Measurements from ENCODE around the gene CNPPD1. TPM values are rescaled to one million over a fixed set of nuclear protein-coding genes. Genes with fewer than 3 reads are reported as not detected.

The CNPPD1 gene
- total RNA-seq, 1 donor from 2014 or later = 55.8 TPM

GRCh38 chr2:219168932-219169331, 7.8 kb downstream of the CNPPD1 start:
- no peak for DNase-seq (ENCODE audit: low spot score)
- intact Hi-C loops (cut with DNase I) = no loop called here
- no peak for ATAC-seq

GRCh38 chr2:219168526-219168925, 8.2 kb downstream of the CNPPD1 start:
- intact Hi-C loops (cut with DNase I) = no loop called here
- ATAC-seq (no peak), DNase-seq (ENCODE audit: low spot score) (no peak)

DNA sequence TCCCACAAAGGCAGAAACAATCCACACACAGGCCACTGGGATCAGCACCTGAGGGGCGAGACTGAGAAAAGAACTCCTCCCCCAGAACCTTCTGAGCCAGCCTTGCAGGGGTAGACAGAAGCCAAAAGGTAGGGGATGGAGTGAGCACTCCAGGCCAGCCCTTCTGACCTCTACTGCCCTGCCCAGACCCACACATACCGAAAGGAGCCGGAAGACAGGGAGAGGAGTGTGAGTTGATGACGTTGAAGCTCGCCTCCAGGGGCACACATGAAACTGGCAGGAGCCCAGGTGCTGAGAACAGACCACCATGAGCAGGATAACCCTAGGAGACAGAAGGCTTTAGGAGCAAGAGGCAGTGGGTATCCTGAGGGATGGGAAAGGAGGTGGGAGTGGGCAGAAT, 8.7 kb downstream of the CNPPD1 start:
- intact Hi-C loops (cut with DNase I) = no loop called here
- ATAC-seq = no peak
- no peak for DNase-seq (ENCODE audit: low spot score)

- DNase-seq (ENCODE audit: low spot score) (no peak), ATAC-seq (no peak)
- intact Hi-C loops (cut with DNase I) = no loop called here
Observed at GRCh38 chr2:219165058-219165911, 11.4 kb downstream of the CNPPD1 start.

DNA sequence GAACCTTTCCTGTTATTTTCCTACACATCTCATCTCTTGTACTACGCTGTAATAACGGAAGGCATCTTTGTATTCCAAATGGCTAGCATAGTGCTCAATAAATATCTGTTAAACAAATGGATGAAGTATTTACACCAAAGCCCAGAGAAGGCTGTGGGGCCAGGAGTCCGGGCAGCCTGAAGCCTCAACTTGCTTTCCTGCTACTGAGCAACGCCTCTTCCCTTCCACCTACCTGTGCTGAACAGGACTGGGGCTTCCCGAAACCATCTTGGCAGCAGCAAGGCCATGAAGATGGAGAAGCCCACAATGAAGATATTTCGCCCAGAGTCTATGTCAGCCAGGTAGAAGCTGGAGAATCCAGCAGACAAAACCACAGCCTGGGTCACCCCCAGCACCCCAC, 13.6 kb downstream of the CNPPD1 start:
- DNase-seq (ENCODE audit: low spot score) = no peak
- intact Hi-C loops (cut with DNase I) = loop anchor here (5.0 kb wide), 1 partner anchor 134 kb away; no protein-coding TSS in a partner anchor
- ATAC-seq = no peak

DNA sequence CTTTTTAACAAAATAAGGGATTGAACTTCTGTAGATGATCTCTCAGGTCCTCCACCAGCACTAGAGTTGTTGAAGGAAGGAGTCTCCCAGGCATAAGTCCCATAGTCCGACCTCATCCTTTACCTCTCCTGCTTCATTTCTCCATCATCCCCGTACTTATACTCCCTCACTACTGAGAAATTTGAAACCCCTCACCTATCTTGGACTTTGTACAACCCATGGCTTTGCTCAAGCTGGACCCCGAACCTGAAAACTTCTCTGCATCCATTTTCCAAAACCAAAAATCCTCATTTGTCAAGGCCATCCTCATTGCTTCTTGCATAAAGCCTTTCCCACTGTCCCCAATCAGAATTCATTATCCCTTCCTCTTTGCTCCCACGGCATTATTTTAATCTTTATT, 15.6 kb downstream of the CNPPD1 start:
- ATAC-seq = no peak
- intact Hi-C loops (cut with DNase I) = loop anchor here (5.0 kb wide), 1 partner anchor 136 kb away; no protein-coding TSS in a partner anchor
- no peak for DNase-seq (ENCODE audit: low spot score)

DNA sequence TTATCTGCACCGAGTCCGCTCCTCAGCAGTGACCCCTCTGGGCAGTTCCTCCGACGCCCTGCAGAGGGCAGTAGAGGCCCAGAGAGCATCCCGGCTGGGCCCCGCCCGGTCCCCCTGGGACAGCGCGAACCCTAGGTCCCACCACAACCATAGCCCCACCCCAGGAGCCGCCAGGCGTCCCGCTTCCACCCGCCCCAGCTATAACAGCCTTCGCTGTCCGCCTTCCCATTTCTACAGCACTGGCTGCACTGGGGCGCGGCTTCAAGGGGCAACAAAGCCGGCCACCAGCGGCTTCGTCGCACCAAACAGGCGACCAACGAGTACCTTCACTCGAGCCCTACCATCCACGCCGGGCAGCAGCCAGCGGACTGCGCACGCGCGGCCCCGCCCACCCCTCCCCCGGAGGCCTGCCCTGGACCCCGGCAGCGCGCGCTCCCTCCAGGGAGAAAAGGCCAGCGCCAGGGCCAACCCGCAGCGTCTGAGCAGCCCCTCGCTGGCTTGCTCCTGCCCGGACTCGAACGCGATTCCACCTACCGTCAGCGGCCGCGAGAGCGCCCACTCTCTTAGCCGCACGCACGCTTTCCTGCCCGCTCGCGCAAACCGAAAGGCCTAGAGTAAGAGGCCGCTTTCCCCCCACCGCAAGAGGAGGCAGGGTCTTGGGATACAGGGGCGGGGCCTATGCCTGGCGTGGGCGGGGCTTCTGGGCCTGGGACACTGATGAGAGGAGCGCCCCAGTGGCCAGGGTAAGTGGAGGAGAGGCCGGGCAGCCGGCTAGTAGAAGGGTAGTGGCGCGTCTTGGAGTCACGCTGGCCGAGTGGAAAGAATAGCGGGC, 16.3 kb downstream of the CNPPD1 start, which contains the start of gene NHEJ1:
NHEJ1 (minus strand) TSS at position 630 of the 832 bp plus-strand sequence. CDS start 2,453 bp downstream, outside the sequence.
- peak; percentile 98 for ATAC-seq
- intact Hi-C loops (cut with DNase I) = loop anchor here (5.0 kb wide), 1 partner anchor 137 kb away; no protein-coding TSS in a partner anchor
- peak; percentile 99 for DNase-seq (ENCODE audit: low spot score)

DNA sequence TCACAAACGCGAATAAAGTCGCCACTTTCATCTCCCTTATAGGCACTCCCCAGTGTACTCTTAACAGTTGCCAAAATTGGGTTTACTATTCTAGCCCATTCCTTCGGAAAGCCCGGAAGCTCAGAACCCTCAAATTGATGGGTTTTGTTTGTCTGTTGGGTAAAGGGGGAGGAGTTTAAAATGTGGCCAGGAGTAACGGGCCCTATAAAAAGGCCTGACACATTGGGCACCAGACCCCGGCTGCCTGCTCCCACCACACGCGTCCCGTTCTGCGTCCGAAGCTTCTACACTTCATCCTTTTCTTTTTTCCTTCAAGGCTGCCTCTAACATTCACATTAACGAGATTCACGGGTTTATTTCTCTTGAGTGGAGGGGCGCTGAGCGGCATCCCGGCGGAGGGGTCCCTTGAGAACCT, 16.9 kb downstream of the CNPPD1 start:
- intact Hi-C loops (cut with DNase I) = loop anchor here (5.0 to 10.0 kb wide), 2 partner anchors 138 to 165 kb away; partner anchors contain the start of gene CRYBA2
- ATAC-seq = peak; percentile 0

DNA sequence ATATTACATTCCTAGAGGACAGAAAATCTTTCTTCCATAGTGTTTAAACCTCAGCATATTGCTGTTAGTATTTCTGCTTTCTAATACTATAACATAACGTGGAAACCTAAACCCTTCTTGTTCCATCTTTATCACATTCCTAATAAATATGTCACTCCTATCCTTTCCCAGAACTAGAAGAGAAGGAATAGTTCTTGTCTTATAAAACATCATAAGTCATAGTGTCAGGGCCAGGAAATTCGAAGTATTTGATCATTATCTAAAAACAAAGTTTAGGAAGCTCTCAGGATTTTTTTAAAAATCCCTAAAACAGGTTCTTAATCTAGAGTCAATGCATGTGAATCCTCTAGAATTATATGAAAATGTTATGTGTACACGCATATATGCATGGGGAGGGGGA, 18.1 kb downstream of the CNPPD1 start:
- intact Hi-C loops (cut with DNase I) = loop anchor here (10.0 kb wide), 1 partner anchor 164 kb away; the partner anchor contains the start of gene CRYBA2
- DNase-seq (ENCODE audit: low spot score) (no peak), ATAC-seq (no peak)

More for the DNA sequence above, 16.9 kb downstream of the CNPPD1 start:
- DNase-seq (ENCODE audit: low spot score) = no peak

- no peak for ATAC-seq
- intact Hi-C loops (cut with DNase I) = loop anchor here (10.0 kb wide), 1 partner anchor 163 kb away; the partner anchor contains the start of gene CRYBA2
- no peak for DNase-seq (ENCODE audit: low spot score)
Observed at GRCh38 chr2:219158025-219158424, 18.7 kb downstream of the CNPPD1 start.

DNA sequence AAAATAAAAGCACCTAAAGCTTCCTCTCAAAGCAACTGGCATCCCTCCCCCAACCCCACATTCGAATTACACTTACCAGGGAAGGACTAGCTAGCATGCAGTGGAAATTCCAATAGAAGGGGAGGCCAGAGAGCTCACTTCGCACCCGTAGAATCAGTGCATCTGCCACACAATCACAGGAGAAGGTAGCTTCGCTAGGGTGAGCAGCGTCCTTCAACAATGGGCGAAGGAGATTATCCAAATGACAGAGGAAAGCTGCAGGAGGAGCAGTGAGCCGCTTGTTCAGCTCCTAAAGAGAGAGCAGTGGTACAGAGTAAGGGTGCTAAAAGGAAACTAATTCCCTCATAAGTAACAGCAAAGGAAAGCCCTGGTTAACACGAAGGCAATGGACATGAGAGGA, 19.3 kb downstream of the CNPPD1 start:
- intact Hi-C loops (cut with DNase I) = loop anchor here (10.0 kb wide), 1 partner anchor 163 kb away; the partner anchor contains the start of gene CRYBA2
- ATAC-seq (no peak), DNase-seq (ENCODE audit: low spot score) (no peak)

- no peak for DNase-seq (ENCODE audit: low spot score)
Observed at GRCh38 chr2:219155054-219155644, 21.6 kb downstream of the CNPPD1 start.

DNA sequence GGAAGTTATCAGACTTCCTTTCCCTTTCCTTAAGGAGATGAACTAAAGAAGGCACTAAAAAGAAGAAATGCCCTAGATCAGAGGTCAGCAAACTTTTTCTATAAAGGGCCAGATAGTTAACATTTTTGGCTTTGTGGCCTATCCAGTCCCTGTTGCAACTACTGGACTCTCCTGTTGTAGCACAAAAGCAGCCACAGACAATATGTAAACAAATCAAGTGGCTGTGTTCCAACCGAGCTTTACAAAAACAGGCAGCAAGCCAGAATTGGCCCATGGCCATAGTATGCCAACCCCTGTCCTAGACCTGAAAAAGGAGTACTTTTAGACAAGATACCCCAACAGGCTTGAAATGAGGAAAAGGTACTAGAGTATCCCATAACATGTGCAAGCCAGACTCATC, 27.1 kb downstream of the CNPPD1 start:
- intact Hi-C loops (cut with DNase I) = loop anchor here (10.0 kb wide), 2 partner anchors 115 to 155 kb away; partner anchors contain the start of gene CRYBA2
- ATAC-seq (no peak), DNase-seq (ENCODE audit: low spot score) (no peak)

More at GRCh38 chr2:219155054-219155644, 21.6 kb downstream of the CNPPD1 start:
- intact Hi-C loops (cut with DNase I) = loop anchor here (10.0 kb wide), 1 partner anchor 160 kb away; the partner anchor contains the start of gene CRYBA2
- ATAC-seq = peak; percentile 47

DNA sequence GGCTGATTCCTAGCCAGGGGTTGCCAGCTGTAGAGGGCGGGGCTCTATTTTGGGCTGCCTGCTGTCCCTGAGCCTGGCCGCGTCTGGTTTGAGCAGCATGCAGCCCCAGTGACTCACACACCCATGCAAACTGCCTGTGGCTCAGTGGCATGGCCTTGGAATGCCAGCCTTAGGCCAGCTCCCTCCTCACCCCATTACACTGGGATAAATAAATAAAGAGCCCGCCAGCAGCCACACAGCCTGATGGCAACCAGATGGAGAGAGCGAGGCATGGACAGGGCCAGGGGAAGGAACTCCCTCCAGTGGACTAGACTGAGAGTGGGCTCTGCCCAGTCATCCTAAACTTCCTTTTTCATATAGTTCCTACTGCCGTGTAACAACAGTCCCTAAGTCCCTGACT, 34.4 kb downstream of the CNPPD1 start:
- ATAC-seq (no peak), DNase-seq (ENCODE audit: low spot score) (no peak)
- intact Hi-C loops (cut with DNase I) = loop anchor here (10.0 kb wide), 1 partner anchor 108 kb away; no protein-coding TSS in a partner anchor

GRCh38 chr2:219140722-219141121, 36.0 kb downstream of the CNPPD1 start:
- no peak for DNase-seq (ENCODE audit: low spot score)
- intact Hi-C loops (cut with DNase I) = loop anchor here (10.0 kb wide), 1 partner anchor 106 kb away; no protein-coding TSS in a partner anchor
- ATAC-seq = no peak

DNA sequence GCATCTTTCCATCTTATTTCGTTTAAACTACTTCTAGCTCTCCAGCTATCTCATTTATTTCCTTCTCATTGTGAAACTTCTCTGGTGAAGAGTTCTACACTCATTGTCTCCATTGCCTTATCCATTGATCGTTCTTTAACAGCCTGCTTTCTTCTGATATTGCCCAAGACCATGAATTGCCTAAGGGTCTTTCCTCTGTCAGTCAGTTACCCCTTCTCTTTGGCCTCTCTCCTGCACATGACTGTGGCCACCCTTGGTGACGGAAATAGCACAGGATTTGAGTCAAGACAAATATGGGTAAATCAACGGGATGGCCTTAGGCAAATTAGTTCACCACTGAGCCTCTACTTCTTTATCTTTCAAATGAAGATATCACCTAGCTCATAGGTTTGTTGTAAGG, 42.7 kb downstream of the CNPPD1 start:
- no peak for DNase-seq (ENCODE audit: low spot score)
- intact Hi-C loops (cut with DNase I) = no loop called here
- no peak for ATAC-seq

DNA sequence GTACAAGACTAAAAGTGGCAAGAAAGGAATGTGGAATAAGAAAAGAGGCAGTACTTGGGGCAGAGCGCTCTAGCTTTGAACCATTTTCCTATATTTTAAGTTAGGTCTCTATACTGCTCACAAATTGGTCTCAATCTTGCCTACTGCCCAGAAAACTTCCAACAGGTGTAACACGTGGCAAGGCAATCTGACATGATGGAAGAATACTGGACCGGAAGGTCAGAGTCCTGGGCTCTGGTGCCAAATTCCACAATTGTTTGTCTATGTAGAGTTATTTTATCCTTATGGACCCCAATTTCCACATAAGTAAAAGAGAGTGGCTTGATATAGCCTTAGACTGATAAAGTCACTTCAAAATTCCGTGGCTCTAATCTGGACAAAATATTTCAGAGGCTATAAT, 45.0 kb downstream of the CNPPD1 start:
- ATAC-seq = no peak
- DNase-seq (ENCODE audit: low spot score) = no peak
- intact Hi-C loops (cut with DNase I) = no loop called here

DNA sequence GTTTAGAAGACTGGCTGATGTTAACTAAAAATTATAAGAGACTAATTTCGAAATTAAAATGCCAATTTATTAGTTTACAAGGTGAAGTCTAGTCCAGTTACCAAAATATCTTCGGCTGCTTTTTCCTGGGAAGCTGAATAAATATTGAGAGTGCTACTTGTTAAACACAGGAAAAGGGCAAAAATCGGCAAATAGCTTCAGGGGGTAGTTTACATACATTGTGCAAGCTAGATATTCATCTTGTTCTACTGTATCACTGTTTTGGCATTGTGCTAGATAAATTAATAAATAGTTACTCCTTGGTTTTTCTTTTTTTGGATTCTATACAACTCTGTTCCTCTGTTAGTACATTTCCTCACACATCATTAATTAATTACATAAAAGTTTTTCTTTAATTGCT, 45.4 kb downstream of the CNPPD1 start:
- intact Hi-C loops (cut with DNase I) = no loop called here
- ATAC-seq = no peak
- no peak for DNase-seq (ENCODE audit: low spot score)

DNA sequence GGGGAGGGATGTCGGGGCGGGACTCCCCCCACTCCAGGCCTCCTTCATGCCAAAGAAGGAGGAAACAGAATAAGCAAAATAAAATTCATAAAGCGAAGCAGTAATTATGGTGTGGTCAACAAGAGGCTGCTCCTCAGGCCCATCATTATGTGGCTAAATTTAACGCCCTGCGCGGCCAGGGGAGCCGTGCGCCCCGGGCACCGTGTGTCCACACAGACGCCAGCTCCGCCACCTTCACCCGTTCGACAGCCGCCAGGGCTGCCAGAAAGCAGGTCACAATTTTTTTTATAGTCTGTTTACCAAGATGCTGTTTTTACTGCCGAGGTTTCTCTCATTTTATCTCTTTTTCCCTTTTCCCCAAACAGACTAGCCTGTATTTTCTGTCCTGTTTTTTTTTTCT, 47.1 kb downstream of the CNPPD1 start:
- ATAC-seq (no peak), DNase-seq (ENCODE audit: low spot score) (no peak)
- intact Hi-C loops (cut with DNase I) = no loop called here

Measured in sciatic nerve (tissue), 2 donors.